ENCODE data around the gene MRPS6.

MRPS6 gene

GRCh38 chr21:34123609-34124008 lies 50.2 kb downstream of the MRPS6 start:
- H3K4me1 ChIP-seq (ENCODE audit: low read depth, poor library complexity, severe bottlenecking): no peaks in the 10 kb centered on the region
- no peak overlapping the region for H2AFZ ChIP-seq (ENCODE audit: low read depth)
- no peak overlapping the region for H3K4me3 ChIP-seq (IDR thresholded peaks at IDR 0.05; ENCODE audit: insufficient read depth, low read depth, low read length)
- no peak overlapping the region for H3K4me2 ChIP-seq
- peaks cover 4% of the 10 kb centered on the region; the same call in 1 of the 2 replicates for H3K79me2 ChIP-seq (ENCODE audit: insufficient read depth, low read depth)
- no peaks in the 10 kb centered on the region for H4K20me1 ChIP-seq (ENCODE audit: insufficient read depth)
- H3K9ac ChIP-seq: no peak overlapping the region
- H3K27ac ChIP-seq: no peak overlapping the region
- no peaks in the 10 kb centered on the region for H3K27me3 ChIP-seq (ENCODE audit: insufficient read depth, low read depth)
- H3K36me3 ChIP-seq (ENCODE audit: insufficient read depth): no peaks in the 10 kb centered on the region
- TF ChIP-seq CTCF (conservative IDR thresholded peaks at IDR 0.05; ENCODE audit: low read depth, low read length): no peak

GRCh38 chr21:34126269-34126668 lies 52.9 kb downstream of the MRPS6 start:
- no peak overlapping the region for H3K9ac ChIP-seq
- H3K79me2 ChIP-seq (ENCODE audit: insufficient read depth, low read depth): 0 out of 2 replicates have a peak, but pooled peaks cover 4% of the 10 kb centered on the region
- H3K27me3 ChIP-seq (ENCODE audit: insufficient read depth, low read depth): no peaks in the 10 kb centered on the region
- no peaks in the 10 kb centered on the region for H4K20me1 ChIP-seq (ENCODE audit: insufficient read depth)
- H3K36me3 ChIP-seq (ENCODE audit: insufficient read depth): no peaks in the 10 kb centered on the region
- no peaks in the 10 kb centered on the region for H3K4me1 ChIP-seq (ENCODE audit: low read depth, poor library complexity, severe bottlenecking)
- no peak overlapping the region for H3K27ac ChIP-seq
- TF ChIP-seq CTCF (conservative IDR thresholded peaks at IDR 0.05; ENCODE audit: low read depth, low read length): no peak
- no peak overlapping the region for H3K4me3 ChIP-seq (IDR thresholded peaks at IDR 0.05; ENCODE audit: insufficient read depth, low read depth, low read length)
- no peak overlapping the region for H3K4me2 ChIP-seq
- no peak overlapping the region for H2AFZ ChIP-seq (ENCODE audit: low read depth)

GRCh38 chr21:34126691-34127090 lies 53.3 kb downstream of the MRPS6 start:
- Histone ChIP-seq H3K27ac (no peak overlapping the region), H3K27me3 (ENCODE audit: insufficient read depth, low read depth) (no peaks in the 10 kb centered on the region), H3K4me2 (no peak overlapping the region), H3K4me3 (IDR thresholded peaks at IDR 0.05; ENCODE audit: insufficient read depth, low read depth, low read length) (no peak overlapping the region), H3K4me1 (ENCODE audit: low read depth, poor library complexity, severe bottlenecking) (no peaks in the 10 kb centered on the region), H2AFZ (ENCODE audit: low read depth) (no peak overlapping the region), H3K79me2 (ENCODE audit: insufficient read depth, low read depth) (0 out of 2 replicates have a peak, but pooled peaks cover 4% of the 10 kb centered on the region), H3K36me3 (ENCODE audit: insufficient read depth) (no peaks in the 10 kb centered on the region), H3K9ac (no peak overlapping the region), H4K20me1 (ENCODE audit: insufficient read depth) (no peaks in the 10 kb centered on the region)
- no peak for TF ChIP-seq CTCF (conservative IDR thresholded peaks at IDR 0.05; ENCODE audit: low read depth, low read length)

GRCh38 chr21:34128124-34128523 lies 54.7 kb downstream of the MRPS6 start:
- Histone ChIP-seq H3K36me3 (ENCODE audit: insufficient read depth) (no peaks in the 10 kb centered on the region), H3K4me3 (IDR thresholded peaks at IDR 0.05; ENCODE audit: insufficient read depth, low read depth, low read length) (no peak overlapping the region), H3K79me2 (ENCODE audit: insufficient read depth, low read depth) (no peaks in the 10 kb centered on the region), H3K27ac (no peak overlapping the region), H3K27me3 (ENCODE audit: insufficient read depth, low read depth) (no peaks in the 10 kb centered on the region), H3K4me2 (no peak overlapping the region), H3K9ac (no peak overlapping the region), H3K4me1 (ENCODE audit: low read depth, poor library complexity, severe bottlenecking) (no peaks in the 10 kb centered on the region), H4K20me1 (ENCODE audit: insufficient read depth) (no peaks in the 10 kb centered on the region), H2AFZ (ENCODE audit: low read depth) (no peak overlapping the region)
- TF ChIP-seq CTCF (conservative IDR thresholded peaks at IDR 0.05; ENCODE audit: low read depth, low read length): no peak

Data from KMS-11 (cell line).